AG08396 (cell line): ENCODE results near the gene TH.

Experiments
- DNase-seq: peaks from one replicate; pipeline ENCODE4 v3.0.0; 2012; ENCODE audit warnings: low spot score, mixed read lengths

TH gene

DNA sequence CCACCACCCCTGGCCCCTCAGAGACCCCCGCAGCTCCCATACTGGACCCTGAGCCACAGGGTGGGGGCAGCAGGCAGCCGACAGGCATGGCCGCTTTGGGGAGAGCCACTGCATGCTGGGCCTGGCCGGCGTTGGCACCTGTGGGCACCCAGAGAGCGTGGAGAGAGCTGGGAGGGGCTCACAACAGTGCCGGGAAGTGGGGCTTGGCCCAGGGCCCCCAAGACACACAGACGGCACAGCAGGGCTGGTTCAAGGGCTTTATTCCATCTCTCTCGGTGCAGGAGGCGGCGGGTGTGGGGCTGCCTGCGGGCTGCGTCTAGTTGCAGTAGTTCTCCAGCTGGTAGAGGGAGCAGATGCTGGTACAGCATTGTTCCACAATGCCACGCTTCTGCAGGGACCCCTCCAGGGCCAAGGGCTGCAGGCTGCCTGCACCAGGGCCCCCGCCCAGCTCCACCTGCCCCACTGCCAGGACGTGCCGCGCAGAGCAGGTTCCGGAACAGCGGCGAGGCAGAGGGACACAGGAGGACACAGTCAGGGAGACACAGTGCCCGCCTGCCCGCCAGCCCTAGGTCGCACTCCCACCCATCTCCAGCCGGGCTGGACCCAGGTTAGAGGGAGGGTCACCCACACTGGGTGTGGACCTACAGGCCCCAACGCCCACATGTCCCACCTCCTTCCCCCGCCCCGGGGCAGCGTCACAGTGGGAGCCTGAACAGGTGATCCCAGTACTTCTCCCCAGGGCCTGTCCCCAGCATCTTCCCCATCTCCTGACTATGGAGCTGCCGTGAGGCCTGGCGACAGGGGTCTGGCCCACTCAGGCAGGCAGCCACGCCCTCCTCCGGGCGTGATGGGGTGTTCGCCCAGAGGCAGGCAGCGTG, 11.8 kb downstream of the TH start:
- DNase-seq: no peak

DNA sequence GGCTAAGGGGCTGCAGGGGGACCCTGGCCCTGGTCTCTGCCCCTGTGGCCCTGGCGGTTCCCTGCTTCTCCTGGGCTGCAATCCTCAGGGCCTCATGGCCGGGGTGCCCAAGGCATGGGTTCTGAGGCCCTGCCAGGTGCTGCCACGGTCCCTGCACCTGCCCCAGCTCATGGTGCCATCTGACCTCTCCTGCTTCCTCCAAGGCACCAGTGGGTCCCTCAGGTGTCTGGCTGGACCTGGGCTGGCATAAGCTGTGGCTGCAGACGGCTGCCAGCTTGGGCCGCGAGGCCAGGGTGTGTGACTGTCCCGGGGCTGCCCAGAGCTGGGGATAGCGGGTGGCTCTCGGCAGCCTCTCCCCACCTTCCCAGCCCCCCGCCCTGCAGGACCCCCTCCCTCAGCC, 12.6 kb downstream of the TH start:
- DNase-seq: no peak

DNA sequence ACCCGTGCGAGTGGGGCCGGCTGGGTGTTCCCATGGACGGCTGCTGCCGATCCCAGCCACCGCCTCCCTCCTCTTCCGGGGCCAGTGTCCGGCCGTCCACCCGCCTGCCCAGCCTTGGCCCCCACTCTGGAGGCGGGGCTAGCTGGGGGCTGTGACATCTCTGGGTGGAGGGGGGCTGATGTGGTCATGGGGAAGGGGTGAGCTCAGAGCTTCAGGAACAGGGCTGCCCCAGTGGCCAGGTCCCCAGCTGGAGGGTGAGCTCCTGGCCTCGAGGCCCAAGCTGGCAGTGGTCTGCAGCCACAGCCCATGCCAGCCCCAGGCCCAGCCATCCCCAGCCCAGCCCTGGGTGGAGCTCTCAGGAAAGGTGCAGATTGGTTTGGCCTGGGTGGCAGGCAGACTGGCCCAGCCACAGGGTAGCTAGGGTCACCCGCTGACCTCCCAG, 13.3 kb downstream of the TH start:
- no peak for DNase-seq

DNA sequence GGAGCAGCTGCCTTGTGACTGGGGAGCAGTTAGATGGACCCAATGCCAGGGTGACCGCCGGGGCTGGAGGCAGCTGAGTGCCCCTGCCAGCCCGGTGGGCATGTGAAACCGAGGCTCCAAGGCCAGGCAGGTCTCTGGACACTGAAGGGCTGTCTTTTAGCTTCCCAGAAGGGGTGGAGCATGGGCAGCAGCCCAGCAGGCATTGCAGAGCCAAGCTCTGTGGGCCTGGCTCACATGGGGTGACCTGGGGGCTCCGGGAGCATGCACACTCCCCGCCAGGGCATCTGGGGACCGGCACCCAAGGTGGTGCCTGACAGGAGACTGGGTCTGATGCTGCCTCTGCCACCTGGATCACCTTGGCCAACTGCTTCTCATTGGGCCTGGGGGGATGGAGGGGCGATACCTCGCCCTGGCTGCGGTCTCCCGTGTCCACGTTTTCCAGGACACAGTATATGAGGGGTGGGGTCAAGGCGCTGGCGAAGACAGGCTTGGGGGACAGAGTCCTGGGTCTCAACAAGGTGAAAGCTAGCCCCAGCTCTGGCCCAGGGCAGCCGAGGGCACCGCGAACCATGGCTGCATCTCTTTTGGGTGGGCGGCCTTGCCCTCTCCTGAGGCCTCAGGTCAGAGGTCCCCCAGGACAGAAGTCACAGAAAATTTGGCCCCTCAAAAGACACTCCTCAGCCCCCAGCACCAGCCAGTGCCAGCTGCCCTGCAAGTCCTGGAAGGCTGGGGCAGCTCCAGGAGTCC, 14.1 kb downstream of the TH start:
- DNase-seq: no peak

DNA sequence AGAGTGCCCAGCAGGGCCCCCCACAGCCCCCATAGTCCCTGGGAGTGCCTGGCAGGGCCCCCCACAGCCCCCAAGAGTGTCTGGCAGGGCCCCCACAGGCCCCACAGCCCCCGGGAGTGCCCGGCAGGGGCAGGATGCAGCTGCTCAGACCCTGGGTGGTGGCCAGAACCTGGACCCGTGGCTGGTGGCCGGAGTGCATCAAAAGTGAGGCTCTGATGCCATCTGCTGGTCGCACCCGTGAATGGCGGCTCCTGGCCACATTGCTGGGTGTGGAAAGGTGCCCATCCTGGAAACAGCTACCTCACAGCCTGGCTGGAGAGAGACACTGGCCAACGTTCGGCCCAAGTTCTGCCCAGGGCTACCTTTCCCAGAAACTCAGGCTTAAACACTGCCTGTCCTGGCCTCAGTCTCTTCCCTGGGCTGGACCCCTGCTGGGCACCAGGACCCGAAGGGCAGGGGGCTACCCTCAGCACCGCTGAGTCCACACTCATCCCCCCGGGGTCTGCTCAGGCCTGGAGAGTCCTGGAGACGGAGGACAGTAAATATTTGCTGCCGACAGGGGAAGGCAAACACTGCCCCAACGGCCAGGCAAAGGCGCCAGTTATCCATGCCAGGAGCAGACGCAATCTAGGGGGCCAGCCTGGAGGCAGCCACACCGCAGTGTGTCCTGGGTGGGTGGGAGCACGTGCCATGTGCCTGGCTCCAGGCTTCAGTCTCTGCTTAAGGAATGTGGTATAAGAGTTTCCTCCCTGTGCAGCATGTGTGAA, 15.0 kb downstream of the TH start:
- DNase-seq: peak; percentile 92

DNA sequence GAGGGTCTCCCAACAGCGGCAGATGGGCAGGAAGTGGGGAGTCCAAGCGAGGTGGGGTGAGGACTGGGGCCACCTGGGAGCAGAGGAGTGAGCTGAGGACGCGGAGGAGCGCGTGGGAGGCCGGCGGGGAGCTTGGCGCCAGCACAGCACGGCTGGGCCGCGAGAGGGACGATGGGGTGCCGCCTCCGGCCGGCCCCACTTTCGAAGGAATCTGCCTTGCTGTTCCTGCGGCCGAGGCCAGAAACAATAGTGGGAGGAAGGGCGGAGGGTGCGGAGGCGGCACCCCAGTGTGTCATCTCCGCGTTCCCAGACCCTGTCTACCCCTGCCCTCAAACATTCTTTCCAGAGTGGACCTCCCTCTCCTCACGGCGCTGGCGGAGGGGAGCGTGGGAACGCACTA, 16.1 kb downstream of the TH start:
- no peak for DNase-seq

DNA sequence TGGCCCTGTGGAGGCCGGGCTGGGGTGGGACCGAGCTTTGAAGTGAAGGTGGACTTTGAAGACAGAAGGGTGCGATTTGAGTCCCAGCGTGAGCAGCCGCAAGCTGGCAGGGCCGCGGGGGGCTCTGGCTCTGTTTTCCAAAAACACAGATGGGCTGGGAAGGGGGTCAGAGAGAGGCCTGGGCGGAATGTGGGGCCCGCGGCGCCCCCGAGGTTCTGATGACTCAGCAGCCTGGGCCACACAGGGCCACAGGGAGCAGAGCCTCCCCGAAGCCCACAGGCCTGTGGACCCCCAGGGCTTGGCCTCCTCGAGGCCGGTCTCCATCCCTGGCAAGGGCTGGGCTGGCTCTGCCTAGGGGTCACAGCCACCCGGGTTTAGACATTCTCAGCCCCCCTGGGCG, 16.7 kb downstream of the TH start:
- no peak for DNase-seq

DNA sequence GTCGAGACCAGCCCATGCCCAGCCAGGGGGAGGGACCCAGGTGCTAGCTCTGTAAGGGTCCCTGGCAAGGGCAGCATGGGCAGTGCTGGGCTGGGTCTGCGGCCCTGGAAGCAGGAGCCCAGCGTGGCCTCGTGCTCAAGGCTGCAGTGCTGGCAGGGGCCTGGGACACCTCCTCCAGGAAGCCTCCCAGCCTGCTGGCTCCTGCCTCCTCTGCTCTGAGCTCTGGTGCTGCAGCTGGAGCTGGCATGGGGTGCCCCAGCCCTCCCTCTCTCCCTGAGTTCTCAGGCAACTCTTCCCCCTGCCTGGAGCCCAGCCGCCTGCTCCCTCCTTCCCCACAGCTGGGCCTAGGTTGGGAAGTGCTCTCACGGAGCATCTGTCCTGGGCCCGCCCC, 17.4 kb downstream of the TH start:
- no peak for DNase-seq

DNA sequence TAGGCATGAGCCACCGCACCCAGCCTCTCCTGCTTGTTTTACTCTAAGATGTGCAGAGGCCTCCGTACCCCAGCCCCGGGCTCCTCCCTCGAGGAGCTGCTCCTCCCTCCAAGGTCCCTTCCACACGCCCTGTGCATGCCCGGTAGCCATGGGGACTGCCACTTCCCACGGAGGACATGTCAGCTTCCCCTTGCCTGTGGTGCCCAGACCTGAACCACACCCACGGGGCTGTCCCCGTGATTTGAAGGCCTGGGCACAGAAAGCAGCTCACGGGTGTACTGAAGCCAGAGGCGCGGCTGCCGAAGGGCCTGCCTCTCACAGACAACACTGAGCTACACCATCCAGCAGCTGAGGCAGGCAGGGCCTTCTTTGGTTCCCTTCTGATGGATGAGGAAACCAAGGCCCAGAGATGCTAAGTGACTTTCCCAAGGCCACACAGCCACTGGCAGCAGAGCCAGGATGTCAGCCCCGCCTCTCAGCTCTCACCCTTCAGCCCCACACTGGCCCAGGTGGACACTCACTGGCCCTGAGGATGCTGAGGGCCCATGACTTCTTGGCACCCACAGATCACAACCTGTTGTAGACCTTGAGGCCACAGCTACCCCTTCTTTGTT, 17.9 kb downstream of the TH start:
- DNase-seq: no peak

DNA sequence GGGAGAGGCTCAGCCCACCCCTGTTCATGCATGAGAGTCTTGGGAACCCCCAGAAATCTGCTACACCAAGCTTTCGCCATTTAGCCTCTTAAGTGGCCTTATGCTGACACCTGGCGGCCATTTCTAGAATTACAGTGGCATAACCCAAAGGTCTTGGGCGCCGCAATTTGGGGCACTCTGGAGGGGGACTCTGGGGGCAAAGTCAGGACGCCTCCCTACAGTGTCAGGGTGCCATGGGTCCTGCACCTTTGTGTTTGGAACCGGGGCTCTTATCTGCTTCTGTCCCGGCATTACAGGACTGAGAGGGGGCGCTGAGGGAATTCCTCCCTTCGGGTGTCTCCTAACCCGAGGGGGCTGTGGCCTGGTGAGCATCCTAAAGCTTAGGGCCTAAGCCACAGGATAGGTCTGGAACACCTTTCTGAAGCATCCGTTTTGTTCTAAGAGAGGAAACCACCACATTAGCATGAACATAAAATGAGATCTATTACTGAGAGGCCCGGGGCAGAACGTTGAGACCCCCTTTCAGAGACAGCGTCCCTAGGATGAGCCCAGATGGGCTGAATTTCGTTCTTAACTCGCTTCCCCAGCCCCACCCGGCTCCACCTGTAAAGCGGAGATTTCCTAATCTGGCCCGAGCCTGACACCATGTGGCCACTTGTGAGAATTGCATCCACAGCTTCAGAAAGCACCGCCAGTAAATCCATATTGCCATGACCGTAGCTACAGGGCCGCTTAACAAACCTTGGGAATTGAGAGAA, 19.9 kb downstream of the TH start:
- DNase-seq: peak; percentile 88

DNA sequence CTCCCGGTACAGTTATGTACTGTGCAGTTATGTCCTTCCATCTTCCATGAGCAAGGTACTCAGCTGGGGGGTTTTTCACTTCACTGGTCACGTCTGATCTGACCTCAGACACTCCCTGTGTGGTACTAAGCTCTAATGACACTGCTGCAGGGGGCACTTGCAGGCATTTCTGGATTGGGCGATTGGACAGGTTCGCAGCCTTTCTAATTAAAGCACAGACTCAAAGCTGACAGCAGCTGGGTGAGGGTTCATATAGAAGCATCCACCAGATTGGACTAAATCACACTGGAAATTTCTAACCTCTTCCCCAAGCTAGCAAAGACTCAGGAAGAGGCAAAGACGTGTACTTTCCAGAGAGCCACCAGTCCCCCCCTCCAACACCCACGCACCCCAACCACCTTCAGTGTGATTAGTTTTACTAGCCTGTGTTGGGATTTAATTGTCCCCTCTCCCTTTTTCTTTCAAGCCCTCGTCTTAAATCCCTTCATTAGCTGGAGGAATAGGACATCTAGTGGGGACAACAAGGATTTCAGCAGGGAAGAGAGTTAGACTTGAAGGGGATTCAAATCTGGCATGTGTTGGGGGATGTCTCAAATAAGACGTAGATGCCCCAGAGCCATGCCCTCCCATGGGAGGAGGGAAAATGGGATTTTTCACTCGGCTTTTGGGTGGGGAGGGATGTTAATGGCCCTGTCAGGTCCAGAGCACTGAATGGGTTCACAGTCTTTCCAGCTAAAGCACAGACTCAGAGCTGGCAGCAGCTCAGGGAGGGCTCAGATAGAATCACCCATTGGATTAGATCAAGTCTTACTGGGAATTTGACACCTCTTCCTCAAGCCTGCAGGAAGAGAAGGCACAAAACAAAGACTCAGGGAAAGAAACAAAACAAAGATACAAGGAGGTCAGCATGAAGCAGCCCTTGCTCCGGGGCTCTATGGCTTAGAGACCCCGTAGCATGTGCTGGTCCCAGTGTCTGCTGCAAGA, 21.5 kb downstream of the TH start:
- peak; percentile 61 for DNase-seq

DNA sequence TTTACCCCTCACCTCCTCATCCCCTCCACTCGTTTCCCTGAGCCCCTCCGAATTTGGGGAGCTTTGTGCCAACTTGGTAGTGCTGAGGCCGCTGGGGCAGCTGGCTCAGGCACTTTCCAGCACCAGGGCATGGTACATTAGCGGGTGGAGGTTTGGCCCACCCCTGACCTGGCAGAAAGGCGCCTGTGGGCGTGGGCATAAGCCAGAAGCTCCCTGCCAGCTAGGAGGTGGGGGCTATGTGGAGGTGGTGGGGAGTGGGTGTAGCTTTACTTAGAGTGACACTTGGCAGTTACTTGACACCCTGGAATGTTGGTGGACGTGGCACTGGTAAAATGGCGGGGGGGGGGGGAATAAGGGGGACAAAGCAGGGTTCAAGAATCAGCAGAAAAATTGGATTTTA, 22.2 kb downstream of the TH start:
- DNase-seq: no peak

DNA sequence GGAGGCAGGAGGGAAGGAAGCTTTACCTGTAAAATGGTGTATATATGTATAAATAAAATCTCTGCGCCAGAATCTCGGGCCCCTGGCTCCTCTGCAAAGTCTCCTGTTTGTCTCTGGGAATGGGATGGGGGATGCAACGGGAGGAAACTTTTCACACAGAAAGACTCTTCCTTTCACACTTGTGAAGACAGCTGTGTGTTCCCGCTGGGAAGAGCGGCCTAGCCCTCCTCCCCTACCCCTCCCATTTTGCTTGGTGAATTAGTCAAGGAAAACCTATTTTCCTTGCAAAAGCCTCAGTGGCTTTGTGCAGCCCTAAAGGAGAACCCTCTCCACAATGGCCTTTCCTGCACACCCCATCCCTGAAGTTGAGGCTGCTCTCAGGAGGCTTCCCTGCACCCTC, 23.0 kb downstream of the TH start:
- DNase-seq: no peak

DNA sequence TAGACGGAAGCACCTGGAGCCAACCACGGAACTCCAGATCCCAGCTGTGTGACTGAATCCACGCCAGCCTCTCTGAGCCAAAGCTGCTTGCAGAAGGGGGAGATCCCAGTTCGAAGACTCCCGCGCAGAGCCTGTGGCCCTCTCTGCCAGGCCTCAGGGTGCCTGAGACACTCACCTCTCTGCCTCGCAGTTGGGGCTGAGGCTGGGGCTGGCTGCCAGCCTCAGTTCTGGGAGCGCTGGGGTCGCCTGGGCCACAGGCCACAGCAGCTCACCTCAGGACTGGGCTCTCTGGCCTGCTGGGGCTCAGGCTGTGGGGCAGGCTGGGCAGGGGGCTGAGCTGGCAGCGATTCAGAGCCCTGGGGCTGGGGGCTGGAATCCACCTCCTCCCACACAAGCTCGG, 24.2 kb downstream of the TH start:
- DNase-seq: no peak

DNA sequence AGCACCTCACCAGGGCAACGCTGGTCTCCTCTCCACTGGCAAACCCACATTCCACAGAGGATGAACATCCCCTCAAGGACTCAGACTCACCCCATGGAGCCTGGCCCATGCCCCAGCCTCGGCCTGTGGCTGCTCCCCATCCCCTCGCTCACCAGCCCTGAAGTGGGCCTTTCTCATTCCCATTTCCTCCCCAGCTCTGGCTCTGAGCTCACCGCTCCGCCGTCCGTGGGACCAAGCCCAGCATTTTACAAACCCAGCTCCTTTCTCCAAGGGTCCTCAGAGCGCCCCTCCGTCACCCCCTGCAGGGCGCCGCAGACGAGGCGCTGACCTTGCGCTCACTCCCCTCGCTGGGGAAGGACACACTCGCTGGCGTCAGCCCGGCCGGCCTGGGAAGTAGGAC, 25.6 kb downstream of the TH start:
- no peak for DNase-seq

DNA sequence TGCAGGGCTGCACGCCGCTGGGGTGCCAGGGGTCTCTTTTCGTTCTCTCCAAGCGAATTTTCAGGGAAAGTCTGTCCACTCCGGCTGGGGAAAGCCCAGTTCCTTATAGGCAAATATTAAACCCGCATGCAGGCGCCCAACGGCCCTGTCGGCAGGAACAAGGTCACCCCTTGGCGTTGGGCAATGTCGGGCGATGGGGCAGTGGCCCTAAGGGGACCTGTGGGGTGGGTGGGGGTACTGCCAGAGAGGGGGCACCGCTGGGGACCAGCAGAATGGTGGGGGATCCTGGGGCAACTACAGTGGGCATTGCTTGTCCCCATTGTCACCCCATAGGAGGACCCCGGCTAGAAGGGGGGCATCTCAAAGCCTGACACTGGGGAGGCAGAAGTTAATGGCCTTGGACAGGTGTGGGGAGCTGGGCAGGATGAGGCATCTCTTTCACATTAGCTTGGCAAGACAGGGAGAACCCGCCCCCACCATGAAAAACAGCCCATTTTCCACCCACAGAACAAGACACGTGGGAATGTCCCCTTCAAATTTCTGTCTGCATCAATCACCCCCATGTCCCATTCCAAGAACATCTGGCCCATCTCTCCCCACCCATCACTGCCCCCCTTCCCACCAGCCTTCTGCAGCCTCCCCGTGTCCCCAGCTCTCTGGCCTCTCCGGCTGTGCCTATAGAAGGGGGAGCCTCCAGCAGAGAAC, 26.9 kb downstream of the TH start:
- no peak for DNase-seq

DNA sequence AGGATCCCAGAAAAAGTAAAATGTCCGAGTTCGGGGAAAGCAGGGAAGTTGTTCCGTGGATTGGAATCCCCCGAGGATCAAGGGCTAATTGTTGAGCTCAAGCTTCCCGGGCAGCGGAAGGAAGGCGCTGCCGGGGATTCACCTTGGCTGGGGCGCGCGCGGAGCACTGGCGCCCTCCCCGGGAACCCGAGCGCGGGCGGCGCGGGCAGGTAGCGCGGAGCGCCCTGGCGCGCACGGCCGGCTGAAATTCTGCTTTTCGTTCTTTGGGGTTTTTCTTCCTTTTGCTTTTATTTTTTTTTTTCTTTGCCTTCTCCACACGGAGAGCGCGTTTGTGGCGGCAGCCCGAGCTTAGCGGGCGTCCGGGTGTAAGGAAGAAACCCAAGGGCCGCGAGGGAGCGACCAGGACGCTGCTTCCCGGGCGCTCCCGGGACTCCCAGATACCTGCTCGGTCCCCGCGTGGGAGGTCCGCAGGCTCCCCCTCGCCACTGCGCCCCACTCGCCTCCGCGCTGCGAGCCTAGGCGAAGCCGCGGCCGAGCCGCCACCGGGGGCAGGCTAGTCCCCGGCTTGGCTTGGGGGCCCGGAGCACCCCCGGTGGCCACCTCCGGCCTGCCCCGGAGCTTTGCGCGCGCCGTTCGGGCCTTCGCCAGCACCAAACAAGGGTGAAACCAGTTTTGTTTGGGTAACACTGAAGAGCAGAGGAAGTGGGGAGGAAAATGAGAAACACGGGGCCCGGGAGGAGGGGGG, 27.6 kb downstream of the TH start:
- DNase-seq: no peak

DNA sequence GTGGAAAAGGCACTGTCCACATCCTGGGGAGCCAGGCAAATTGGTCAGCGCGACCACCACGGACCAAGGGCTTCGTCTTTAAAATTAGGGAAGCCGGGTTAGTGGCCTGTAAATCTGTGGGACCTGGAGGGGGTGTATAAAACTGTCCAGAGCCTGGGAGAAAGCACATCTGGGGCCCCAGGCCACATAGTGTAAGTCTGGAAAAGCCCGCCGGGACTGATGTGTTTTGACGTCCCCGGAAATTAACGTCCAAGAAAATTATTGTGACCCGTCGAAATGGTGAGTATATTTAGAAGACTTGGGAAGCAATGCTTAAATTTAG, 28.2 kb downstream of the TH start:
- DNase-seq: no peak

DNA sequence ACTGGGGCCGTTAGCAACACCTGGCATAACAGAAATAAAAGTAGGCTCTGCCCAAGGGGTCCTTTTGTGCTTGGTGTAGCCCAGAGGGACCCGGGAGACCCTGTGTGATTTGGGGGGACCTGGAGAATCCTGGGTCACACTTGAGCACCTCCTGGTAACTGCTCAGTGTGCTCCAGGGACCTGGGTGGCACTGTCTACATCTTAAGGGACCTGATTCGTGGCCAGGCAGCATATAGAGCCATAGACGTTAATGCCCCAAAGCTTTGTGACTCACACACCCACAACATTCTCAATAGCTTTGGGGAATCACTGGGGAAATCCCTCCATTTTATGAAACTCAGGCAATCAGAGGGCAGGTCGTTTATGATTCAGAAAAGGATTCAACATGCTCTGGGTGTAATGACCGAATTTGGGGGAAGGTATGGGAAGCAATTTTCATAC, 28.8 kb downstream of the TH start:
- DNase-seq: no peak
